T-helper 1 cell (primary cell): Measurements from ENCODE around the gene PCMT1.
"Not testable (repeated sequence)": the region's sequence is repeated elsewhere in the genome, so short reads cannot be mapped to it uniquely, and the experiment has no call there.

ENCODE experiments used
- DNase-seq, 5 donors: peaks; one replicate each; pipeline ENCODE4 v3.0.0-alpha.2; 2012 to 2020
- total RNA-seq, 4 donors: gene quantifications; one replicate each; lab custom pipeline; 2026; lab: John Stamatoyannopoulos, UW

PCMT1 gene
- total RNA-seq = 15.9 to 28.2 (median 26.3) reads per million in 4 donors

GRCh38 chr6:149749594-149750135 lies at the start of gene PCMT1:
Gene PCMT1, plus strand, starts transcription at chr6:149749741. Its CDS starts 161 bp downstream, at chr6:149749902.
- DNase-seq = peak; percentile 80 to 92 (median 85)

- no peak for DNase-seq
These were observed 47.8 kb upstream of the PCMT1 start for GRCh38 chr6:149701714-149702113.

- DNase-seq = no peak
These were observed 37.8 kb upstream of the PCMT1 start for GRCh38 chr6:149711711-149712110.

- DNase-seq = no peak
These were observed 35.1 kb upstream of the PCMT1 start for GRCh38 chr6:149714442-149714841.

GRCh38 chr6:149716181-149716963 lies 33.2 kb upstream of the PCMT1 start:
- DNase-seq = peak in 1 of 5 donors; percentile 28

- no peak for DNase-seq
These were observed 32.3 kb upstream of the PCMT1 start for GRCh38 chr6:149717255-149717587.

- peak; percentile 85 to 92 (median 89) for DNase-seq
These were observed 31.7 kb upstream of the PCMT1 start, which contains the start of gene LATS1 for GRCh38 chr6:149717588-149718458. Gene LATS1, minus strand, starts transcription at chr6:149718101. Its CDS starts 15,975 bp downstream, at chr6:149702126.

- no peak for DNase-seq
These were observed 30.0 kb upstream of the PCMT1 start for GRCh38 chr6:149719531-149719930.

- DNase-seq = no peak
These were observed 26.3 kb upstream of the PCMT1 start for GRCh38 chr6:149723262-149723661.

GRCh38 chr6:149723771-149724417 lies 25.6 kb upstream of the PCMT1 start:
- peak in 3 of 5 donors; percentile 17 to 56 (median 18) for DNase-seq

- DNase-seq = no peak
These were observed 23.8 kb upstream of the PCMT1 start for GRCh38 chr6:149725785-149726184.

GRCh38 chr6:149727793-149728498 lies 21.6 kb upstream of the PCMT1 start:
- no peak for DNase-seq

- no peak for DNase-seq
These were observed 20.9 kb upstream of the PCMT1 start for GRCh38 chr6:149728499-149729234.

- DNase-seq = no peak
These were observed 19.7 kb upstream of the PCMT1 start for GRCh38 chr6:149729824-149730223.

GRCh38 chr6:149733089-149733720 lies 16.3 kb upstream of the PCMT1 start:
- DNase-seq = no peak

- DNase-seq = no peak
These were observed 14.6 kb upstream of the PCMT1 start for GRCh38 chr6:149734915-149735314.

- DNase-seq = not testable (repeated sequence)
These were observed 4.3 kb upstream of the PCMT1 start for GRCh38 chr6:149745252-149745651.

GRCh38 chr6:149746147-149746946 lies 3.2 kb upstream of the PCMT1 start, which contains the start of gene NUP43:
Gene NUP43, minus strand, starts transcription at chr6:149746529. Its CDS starts 34 bp downstream, at chr6:149746495.
- DNase-seq = peak; percentile 71 to 93 (median 82)

- DNase-seq = not testable (repeated sequence)
These were observed 403 bp upstream of the PCMT1 start for GRCh38 chr6:149749082-149749593.
